ENCODE measurements around the gene OR4C5.
"Not testable (repeated sequence)": the region's sequence is repeated elsewhere in the genome, so short reads cannot be mapped to it uniquely, and the experiment has no call there.

The OR4C5 gene

DNA sequence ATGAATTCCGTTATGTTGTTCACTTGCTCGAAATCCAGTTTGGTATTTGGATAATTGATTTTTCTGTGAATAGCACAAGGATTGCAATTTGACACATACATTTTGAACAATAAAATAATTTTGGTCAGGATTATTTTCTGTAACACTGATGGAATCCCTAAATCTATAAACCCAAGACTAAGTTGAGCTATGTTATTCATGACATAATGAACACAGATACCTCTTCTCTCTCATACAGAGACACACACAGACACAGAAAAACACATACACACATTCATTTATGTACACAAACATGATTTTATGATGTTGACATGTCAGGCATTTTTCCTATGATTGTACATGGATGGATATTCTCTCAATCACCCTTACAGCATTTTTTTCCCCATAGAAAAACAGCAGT lies at the start of gene OR4C5:
Gene OR4C5 (minus strand): TSS at position 101 of the 400 bp plus-strand sequence. CDS start 0 bp downstream, at position 101.
- DNase-seq: no peak

DNA sequence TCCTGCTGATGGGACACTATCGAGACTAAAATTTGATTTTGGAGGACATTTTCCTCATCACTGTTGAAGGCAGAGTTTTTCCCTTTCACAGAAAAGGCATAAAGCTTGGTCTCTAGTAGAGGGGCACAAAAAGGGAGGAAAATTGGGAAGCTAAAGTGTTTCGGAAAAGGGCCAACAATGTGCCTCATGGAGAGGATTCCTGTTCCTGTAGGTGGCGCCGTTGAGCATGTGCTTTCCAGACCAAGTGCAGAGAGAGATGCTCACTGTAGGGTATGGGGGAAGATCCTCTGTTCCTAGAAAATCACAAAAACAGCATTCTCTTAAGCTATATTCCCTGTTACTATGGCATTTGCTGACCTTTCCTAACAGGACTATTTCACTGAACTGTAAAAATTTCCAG lies 18.4 kb upstream of the OR4C5 start:
- no peak for DNase-seq

DNA sequence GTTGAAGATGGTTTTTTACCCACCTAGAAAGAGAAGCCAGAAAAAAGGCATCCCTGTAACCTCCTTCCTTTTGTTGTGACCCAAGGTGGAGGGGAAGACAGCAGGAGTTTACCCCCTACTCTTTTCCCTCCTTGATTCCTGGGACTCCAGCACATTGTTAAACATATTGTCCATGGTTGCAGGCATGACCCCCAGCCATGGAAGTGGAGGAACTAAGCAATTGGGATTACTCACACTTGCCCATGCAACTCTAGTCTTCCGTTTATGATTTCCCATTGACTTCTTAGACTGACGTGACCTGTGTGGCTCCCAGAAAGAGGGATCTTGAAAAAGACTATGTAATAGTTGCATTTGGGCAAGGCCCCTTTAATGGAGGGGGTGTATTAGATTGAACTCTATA lies 17.9 kb upstream of the OR4C5 start:
- not testable (repeated sequence) for DNase-seq

DNA sequence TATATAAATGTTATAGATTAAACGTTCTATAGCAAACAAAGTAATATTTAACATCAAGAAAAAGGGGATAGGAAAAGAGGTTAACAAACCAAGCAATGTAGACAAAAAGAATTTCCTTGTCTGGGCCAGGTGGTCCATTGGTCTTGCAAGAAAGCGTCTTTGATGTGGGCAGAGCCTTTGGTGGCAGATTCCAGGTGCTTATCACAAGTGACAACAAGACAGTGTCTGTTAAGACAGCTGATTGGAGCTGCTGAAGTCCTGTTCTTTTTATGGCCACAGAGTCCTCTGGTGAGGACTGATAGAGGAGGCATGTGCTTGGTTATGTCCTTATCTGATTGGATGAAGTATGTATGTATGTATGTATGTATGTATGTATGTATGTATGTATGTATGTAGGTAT lies 5.0 kb downstream of the OR4C5 start:
- DNase-seq: not testable (repeated sequence)

DNA sequence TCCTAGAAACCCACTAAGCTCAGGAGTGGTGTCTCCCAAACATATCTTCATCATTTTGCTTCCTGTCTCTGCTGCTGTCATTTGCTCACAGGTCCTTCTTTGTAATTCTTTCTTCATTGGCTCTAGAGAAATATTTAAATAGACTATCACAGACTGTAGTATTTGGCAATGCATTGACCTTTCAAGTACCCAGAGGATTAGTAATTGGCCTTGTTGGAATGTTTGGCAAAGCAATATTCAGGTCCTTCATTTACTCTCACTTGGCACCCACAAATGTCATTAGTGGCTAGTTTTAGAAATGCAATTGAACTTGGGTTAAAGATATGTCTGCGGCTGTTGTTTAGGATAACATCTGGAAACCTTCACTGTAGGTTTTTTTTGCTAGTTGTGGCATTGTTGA lies 11.6 kb downstream of the OR4C5 start:
- DNase-seq: no peak

DNA sequence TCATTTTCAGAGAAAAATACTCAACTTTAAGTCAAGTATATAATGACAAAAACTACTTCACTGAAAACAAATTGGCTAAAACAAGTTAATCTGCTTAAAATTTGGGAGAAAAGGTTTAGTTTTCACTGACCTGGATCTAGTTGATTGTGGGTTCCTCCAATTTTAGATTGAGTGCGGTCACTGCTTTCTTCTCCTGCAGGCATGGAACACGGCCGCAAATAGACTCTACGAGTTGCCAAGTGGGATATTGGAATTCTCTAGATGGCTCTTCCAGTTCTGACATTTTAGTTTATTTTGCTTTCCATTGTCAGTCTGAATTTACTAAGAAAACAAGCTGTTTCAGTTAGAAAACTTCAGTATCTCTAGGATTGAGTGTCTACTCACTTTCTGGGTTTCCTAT lies 12.3 kb downstream of the OR4C5 start:
- DNase-seq: no peak

DNA sequence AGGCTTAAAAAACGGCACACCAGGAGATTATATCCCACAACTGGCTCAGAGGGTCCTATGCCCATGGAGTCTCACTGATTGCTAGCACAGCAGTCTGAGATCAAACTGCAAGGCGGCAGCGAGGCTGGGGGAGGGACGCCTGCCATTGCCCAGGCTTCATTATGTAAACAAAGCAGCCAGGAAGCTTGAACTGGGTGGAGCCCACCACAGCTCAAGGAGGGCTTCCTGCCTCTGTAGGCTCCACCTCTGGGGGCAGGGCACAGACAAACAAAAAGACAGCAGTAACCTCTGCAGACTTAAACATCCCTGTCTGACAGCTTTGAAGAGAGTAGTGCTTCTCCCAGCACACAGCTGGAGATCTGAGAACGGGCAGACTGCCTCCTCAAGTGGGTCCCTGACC lies 20.0 kb downstream of the OR4C5 start:
- DNase-seq: not testable (repeated sequence)

DNA sequence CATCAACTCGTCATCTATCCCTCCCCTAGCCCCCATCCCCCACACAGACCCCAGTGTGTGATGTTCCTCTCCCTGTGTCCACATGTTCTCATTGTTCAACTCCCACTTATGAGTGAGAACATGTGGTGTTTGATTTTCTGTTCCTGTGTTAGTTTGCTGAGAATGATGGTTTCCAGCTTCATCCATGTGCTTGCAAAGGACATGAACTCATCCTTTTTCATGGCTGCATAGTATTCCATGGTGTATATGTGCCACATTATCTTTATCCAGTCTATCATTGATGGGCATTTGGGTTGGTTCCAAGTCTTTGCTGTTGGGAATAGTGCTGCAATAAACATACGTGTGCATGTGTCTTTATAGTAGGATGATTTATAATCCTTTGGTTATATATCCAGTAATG lies 23.8 kb downstream of the OR4C5 start:
- not testable (repeated sequence) for DNase-seq

DNA sequence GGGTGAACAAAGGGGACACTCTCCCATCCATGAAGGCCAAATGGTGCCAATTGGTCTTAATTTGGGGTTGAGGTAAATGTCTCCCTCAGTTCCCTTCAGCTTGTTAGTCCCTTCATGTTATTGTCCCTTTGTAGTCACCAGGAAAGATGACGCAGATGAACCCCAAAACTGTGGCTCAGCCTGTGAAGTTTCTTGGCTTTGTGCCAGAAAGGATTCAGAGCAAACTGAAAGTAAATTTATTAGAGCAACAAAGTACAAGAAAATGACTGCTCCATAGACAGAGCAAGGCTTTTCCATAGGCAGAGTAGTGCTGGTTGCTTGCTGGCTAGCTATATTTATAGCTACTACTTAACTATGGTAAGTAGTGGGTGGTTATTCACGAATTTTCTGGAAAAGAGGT lies 24.8 kb downstream of the OR4C5 start:
- DNase-seq: no peak

DNA sequence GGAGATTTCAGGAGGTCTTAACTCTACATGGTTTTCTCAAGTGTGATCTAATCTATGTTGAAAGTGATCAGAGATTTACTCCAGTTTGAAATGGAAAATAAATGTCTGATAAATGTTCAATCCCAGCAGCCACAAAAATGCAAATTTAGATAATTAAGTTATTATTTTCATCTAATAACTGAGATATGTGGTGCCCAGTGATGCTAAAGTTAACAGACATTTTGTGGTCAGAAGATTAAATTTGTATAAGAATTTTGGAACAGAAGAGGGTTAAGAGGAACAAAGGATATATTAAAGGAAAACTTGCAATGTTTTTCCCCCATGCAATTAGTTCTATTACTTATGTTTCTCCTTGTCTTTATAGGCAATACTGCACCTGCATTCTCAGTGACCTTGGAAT lies 41.6 kb downstream of the OR4C5 start, which contains the start of gene OR4C3:
Gene OR4C3 (plus strand): TSS at position 301 of the 400 bp plus-strand sequence. CDS start 102 bp downstream, outside the sequence.
- DNase-seq: not testable (repeated sequence)

DNA sequence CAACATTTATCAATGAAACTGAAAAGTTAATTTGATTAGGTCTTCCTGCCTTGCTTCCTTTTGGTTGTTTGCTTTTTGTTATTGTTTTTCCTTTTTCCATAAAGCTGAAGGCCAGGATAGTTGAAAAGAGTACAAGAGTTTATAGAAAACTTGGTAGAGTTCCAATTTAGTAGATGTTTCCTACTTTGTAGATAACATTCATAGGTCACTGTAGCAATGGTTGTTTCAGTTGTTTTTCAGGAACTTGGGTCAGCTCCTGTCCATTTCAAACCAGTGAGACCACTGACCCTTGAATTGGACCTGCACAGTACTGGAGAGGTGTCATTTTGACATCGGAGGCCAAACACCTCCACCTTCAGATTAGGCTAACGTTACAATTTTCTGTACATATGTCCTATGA lies 46.5 kb downstream of the OR4C5 start:
- DNase-seq: not testable (repeated sequence)

Data from activated T-cell treated with anti-CD3 and anti-CD28 coated beads, Interleukin-2, amount 50 U/mL, for 1 hour (primary cell).